ENCODE measurements around the gene FGD4.

DNA sequence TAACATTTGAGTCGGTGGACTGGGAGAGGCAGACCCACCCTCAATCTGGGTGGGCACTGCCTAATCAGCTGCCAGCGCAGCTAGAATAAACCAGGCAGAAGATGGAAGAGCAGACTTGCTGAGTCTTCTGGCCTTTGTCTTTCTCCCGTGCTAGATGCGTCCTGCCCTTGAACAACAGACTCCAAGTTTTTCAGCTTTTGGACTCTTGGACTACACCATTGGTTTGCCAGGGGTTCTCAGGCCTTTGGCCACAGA, 252.5 kb downstream of the FGD4 start:
- TF ChIP-seq, protein P1, sequence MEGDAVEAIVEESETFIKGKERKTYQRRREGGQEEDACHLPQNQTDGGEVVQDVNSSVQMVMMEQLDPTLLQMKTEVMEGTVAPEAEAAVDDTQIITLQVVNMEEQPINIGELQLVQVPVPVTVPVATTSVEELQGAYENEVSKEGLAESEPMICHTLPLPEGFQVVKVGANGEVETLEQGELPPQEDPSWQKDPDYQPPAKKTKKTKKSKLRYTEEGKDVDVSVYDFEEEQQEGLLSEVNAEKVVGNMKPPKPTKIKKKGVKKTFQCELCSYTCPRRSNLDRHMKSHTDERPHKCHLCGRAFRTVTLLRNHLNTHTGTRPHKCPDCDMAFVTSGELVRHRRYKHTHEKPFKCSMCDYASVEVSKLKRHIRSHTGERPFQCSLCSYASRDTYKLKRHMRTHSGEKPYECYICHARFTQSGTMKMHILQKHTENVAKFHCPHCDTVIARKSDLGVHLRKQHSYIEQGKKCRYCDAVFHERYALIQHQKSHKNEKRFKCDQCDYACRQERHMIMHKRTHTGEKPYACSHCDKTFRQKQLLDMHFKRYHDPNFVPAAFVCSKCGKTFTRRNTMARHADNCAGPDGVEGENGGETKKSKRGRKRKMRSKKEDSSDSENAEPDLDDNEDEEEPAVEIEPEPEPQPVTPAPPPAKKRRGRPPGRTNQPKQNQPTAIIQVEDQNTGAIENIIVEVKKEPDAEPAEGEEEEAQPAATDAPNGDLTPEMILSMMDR (IDR thresholded peaks at IDR 0.05): no peak
- TF ChIP-seq EP300 (IDR thresholded peaks at IDR 0.05): no peak
- TF ChIP-seq POLR2AphosphoS5 (IDR thresholded peaks at IDR 0.05): no peak
